Measurements from ENCODE around the gene KRT78. TPM values are rescaled to one million over a fixed set of nuclear protein-coding genes. Genes with fewer than 3 reads are reported as not detected.
A peak's percentile ranks its signal among the peaks of the same experiment; 100 is the strongest.

The KRT78 gene
- total and polyA plus RNA-seq, 4 donors, result 0.06 TPM; not detected in 3

- Histone ChIP-seq H3K27me3 (ENCODE audit: control insufficient read depth in 4 of 4, insufficient read depth in 4 of 4, low read length in 3 of 4) (no peaks in the 10 kb centered on the region), H3K4me1 (ENCODE audit: control insufficient read depth in 4 of 4, insufficient read depth in 4 of 4, low read length in 3 of 4) (no peaks in the 10 kb centered on the region), H3K36me3 (ENCODE audit: control insufficient read depth in 4 of 4, insufficient read depth in 3 of 4, low read depth in 1 of 4, low read length in 3 of 4) (no peaks in the 10 kb centered on the region), H3K4me3 (ENCODE audit: low read depth in 1 of 3, low read length in 3 of 3) (no peak overlapping the region), H3K9me3 (ENCODE audit: control insufficient read depth in 4 of 4, low read length in 3 of 4) (no peaks in the 10 kb centered on the region), H3K27ac (ENCODE audit: low read depth in 1 of 2, low read length in 2 of 2) (no peak overlapping the region), H3K9ac (ENCODE audit: low read depth in 1 of 2, low read length in 2 of 2) (no peak overlapping the region)
- no peak for TF ChIP-seq YY1 (IDR thresholded peaks at IDR 0.05)
- TF ChIP-seq, protein P1, sequence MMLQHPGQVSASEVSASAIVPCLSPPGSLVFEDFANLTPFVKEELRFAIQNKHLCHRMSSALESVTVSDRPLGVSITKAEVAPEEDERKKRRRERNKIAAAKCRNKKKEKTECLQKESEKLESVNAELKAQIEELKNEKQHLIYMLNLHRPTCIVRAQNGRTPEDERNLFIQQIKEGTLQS (IDR thresholded peaks at IDR 0.05), result no peak
- TF ChIP-seq, protein P2, sequence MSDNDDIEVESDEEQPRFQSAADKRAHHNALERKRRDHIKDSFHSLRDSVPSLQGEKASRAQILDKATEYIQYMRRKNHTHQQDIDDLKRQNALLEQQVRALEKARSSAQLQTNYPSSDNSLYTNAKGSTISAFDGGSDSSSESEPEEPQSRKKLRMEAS (IDR thresholded peaks at IDR 0.05), result no peak
- no peak for TF ChIP-seq RXRA (IDR thresholded peaks at IDR 0.05)
- TF ChIP-seq JUND (IDR thresholded peaks at IDR 0.05), result no peak
- TF ChIP-seq, protein P3, sequence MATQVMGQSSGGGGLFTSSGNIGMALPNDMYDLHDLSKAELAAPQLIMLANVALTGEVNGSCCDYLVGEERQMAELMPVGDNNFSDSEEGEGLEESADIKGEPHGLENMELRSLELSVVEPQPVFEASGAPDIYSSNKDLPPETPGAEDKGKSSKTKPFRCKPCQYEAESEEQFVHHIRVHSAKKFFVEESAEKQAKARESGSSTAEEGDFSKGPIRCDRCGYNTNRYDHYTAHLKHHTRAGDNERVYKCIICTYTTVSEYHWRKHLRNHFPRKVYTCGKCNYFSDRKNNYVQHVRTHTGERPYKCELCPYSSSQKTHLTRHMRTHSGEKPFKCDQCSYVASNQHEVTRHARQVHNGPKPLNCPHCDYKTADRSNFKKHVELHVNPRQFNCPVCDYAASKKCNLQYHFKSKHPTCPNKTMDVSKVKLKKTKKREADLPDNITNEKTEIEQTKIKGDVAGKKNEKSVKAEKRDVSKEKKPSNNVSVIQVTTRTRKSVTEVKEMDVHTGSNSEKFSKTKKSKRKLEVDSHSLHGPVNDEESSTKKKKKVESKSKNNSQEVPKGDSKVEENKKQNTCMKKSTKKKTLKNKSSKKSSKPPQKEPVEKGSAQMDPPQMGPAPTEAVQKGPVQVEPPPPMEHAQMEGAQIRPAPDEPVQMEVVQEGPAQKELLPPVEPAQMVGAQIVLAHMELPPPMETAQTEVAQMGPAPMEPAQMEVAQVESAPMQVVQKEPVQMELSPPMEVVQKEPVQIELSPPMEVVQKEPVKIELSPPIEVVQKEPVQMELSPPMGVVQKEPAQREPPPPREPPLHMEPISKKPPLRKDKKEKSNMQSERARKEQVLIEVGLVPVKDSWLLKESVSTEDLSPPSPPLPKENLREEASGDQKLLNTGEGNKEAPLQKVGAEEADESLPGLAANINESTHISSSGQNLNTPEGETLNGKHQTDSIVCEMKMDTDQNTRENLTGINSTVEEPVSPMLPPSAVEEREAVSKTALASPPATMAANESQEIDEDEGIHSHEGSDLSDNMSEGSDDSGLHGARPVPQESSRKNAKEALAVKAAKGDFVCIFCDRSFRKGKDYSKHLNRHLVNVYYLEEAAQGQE (IDR thresholded peaks at IDR 0.05), result no peak
- no peak for TF ChIP-seq FOXA1 (IDR thresholded peaks at IDR 0.05)
- no peak for TF ChIP-seq HNF4G (IDR thresholded peaks at IDR 0.05)
- no peak for TF ChIP-seq HNF4A (conservative IDR thresholded peaks at IDR 0.05)
- TF ChIP-seq, protein P4, sequence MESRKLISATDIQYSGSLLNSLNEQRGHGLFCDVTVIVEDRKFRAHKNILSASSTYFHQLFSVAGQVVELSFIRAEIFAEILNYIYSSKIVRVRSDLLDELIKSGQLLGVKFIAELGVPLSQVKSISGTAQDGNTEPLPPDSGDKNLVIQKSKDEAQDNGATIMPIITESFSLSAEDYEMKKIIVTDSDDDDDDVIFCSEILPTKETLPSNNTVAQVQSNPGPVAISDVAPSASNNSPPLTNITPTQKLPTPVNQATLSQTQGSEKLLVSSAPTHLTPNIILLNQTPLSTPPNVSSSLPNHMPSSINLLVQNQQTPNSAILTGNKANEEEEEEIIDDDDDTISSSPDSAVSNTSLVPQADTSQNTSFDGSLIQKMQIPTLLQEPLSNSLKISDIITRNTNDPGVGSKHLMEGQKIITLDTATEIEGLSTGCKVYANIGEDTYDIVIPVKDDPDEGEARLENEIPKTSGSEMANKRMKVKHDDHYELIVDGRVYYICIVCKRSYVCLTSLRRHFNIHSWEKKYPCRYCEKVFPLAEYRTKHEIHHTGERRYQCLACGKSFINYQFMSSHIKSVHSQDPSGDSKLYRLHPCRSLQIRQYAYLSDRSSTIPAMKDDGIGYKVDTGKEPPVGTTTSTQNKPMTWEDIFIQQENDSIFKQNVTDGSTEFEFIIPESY (IDR thresholded peaks at IDR 0.05), result no peak
- no peak for TF ChIP-seq SP1 (IDR thresholded peaks at IDR 0.05)
- no peak for TF ChIP-seq TAF1 (conservative IDR thresholded peaks at IDR 0.05)
- TF ChIP-seq FOXA2 (IDR thresholded peaks at IDR 0.05), result no peak
- TF ChIP-seq GABPA (IDR thresholded peaks at IDR 0.05 in 1 of 2, conservative IDR thresholded peaks at IDR 0.05 in 1 of 2), result no peak
- DNase-seq (ENCODE audit: low spot score), result no peak
These were observed 51.3 kb downstream of the KRT78 start for GRCh38 chr12:52797529-52797894.

- Histone ChIP-seq H3K27ac (ENCODE audit: low read depth in 1 of 2, low read length in 2 of 2) (no peak overlapping the region), H3K36me3 (ENCODE audit: control insufficient read depth in 4 of 4, insufficient read depth in 3 of 4, low read depth in 1 of 4, low read length in 3 of 4) (no peaks in the 10 kb centered on the region), H3K9ac (ENCODE audit: low read depth in 1 of 2, low read length in 2 of 2) (no peak overlapping the region), H3K27me3 (ENCODE audit: control insufficient read depth in 4 of 4, insufficient read depth in 4 of 4, low read length in 3 of 4) (no peaks in the 10 kb centered on the region), H3K4me1 (ENCODE audit: control insufficient read depth in 4 of 4, insufficient read depth in 4 of 4, low read length in 3 of 4) (no peaks in the 10 kb centered on the region), H3K4me3 (ENCODE audit: low read depth in 1 of 3, low read length in 3 of 3) (no peak overlapping the region), H3K9me3 (ENCODE audit: control insufficient read depth in 4 of 4, low read length in 3 of 4) (no peaks in the 10 kb centered on the region)
- DNase-seq (ENCODE audit: low spot score), result peak; percentile 63
- TF ChIP-seq CTCF (IDR thresholded peaks at IDR 0.05; ENCODE audit: low read depth, low read length, missing input control) (no peak), FOXA2 (IDR thresholded peaks at IDR 0.05) (no peak), HNF4A (conservative IDR thresholded peaks at IDR 0.05) (no peak), FOXA1 (IDR thresholded peaks at IDR 0.05) (no peak), SP1 (IDR thresholded peaks at IDR 0.05) (no peak), NR2F2 (IDR thresholded peaks at IDR 0.05) (no peak), EGR1 (IDR thresholded peaks at IDR 0.05; ENCODE audit: low read depth in 2 of 2) (no peak), RAD21 (IDR thresholded peaks at IDR 0.05) (no peak), RXRA (IDR thresholded peaks at IDR 0.05) (no peak), GABPA (IDR thresholded peaks at IDR 0.05 in 1 of 2, conservative IDR thresholded peaks at IDR 0.05 in 1 of 2) (no peak)
- TF ChIP-seq, protein P4 (IDR thresholded peaks at IDR 0.05), result no peak
- WGBS, result 76% methylated on average over 3 of the region's 3 CpGs
These were observed 51.8 kb downstream of the KRT78 start for GRCh38 chr12:52796839-52797528.
